DND-41 (cell line): ENCODE results near the gene TAF6.

Experiments
- ATAC-seq: fragments of 200-7000 bp; cut with Tn5 transposase; 3 replicates; pipeline ENCODE4 v1.9.1; 2021; ENCODE audit warnings: low read depth; ENCODE audit not compliant: insufficient read depth
- DNase-seq: peaks from one replicate; pipeline ENCODE4 v3.0.0-alpha.2; 2020
- H2AFZ ChIP-seq: 2 replicates; pipeline ENCODE4 v1.6.0; 2012; ENCODE audit warnings: low read depth, low read length
- H3K27ac ChIP-seq: 2 replicates; pipeline ENCODE4 v1.5.1; 2012; ENCODE audit warnings: low read length, inconsistent platforms
- H3K27me3 ChIP-seq: fragments of 200-600 bp; sonication (generic); 2 replicates; pipeline ENCODE4 v1.6.0; 2012; ENCODE audit warnings: low read length, mild to moderate bottlenecking, inconsistent platforms; ENCODE audit not compliant: insufficient read depth, poor library complexity
- H3K36me3 ChIP-seq: 2 replicates; pipeline ENCODE4 v1.5.1; 2012; ENCODE audit warnings: low read length, inconsistent platforms; ENCODE audit not compliant: insufficient read depth
- H3K4me1 ChIP-seq: 2 replicates; pipeline ENCODE4 v1.5.1; 2012; ENCODE audit warnings: mild to moderate bottlenecking, low read length; ENCODE audit not compliant: insufficient read depth
- H3K4me2 ChIP-seq: 2 replicates; pipeline ENCODE4 v1.6.0; 2012; ENCODE audit warnings: mild to moderate bottlenecking, moderate library complexity, low read length, inconsistent platforms; ENCODE audit not compliant: insufficient read depth
- H3K4me3 ChIP-seq, 2 experiments: fragments of 200-600 bp in 1 of 2; shearing (Covaris generic) in 1 of 2; 2 replicates each; pipeline ENCODE4 v1.5.1; 2012 to 2016; ENCODE audit warnings: inconsistent platforms in 2 of 2, low read length in 2 of 2, mild to moderate bottlenecking in 2 of 2, low read depth in 1 of 2, moderate library complexity in 1 of 2
- H3K79me2 ChIP-seq: 2 replicates; pipeline ENCODE4 v1.6.0; 2012; ENCODE audit warnings: low read length, inconsistent platforms; ENCODE audit not compliant: insufficient read depth
- H3K9ac ChIP-seq: 2 replicates; pipeline ENCODE4 v1.6.0; 2012; ENCODE audit warnings: low read depth, mild to moderate bottlenecking, inconsistent platforms, low read length, moderate library complexity
- H3K9me3 ChIP-seq: 2 replicates; pipeline ENCODE4 v1.5.1; 2012; ENCODE audit warnings: low read length, moderate library complexity, mild to moderate bottlenecking, inconsistent platforms; ENCODE audit not compliant: insufficient read depth, severe bottlenecking
- H4K20me1 ChIP-seq: 2 replicates; pipeline ENCODE4 v1.6.0; 2012; ENCODE audit warnings: low read length; ENCODE audit not compliant: insufficient read depth
- CTCF ChIP-seq: IDR thresholded peaks from 2 replicates; pipeline ENCODE4 v1.5.1; 2012; ENCODE audit warnings: borderline replicate concordance, low read length, moderate library complexity, mild to moderate bottlenecking; ENCODE audit not compliant: poor library complexity, severe bottlenecking; ENCODE audit errors: extremely low read depth
- EZH2 ChIP-seq: IDR thresholded peaks from 3 replicates; pipeline ENCODE4 v1.6.1; 2012; ENCODE audit warnings: borderline replicate concordance, low read depth, mild to moderate bottlenecking, moderate library complexity, low read length, inconsistent platforms; ENCODE audit not compliant: severe bottlenecking

Gene TAF6

GRCh38 chr7:100107890-100108289 is 11.3 kb downstream of the TAF6 start:
- Histone ChIP-seq H2AFZ (no peak overlapping the region), H3K4me2 (no peak overlapping the region), H3K36me3 (peaks cover 89% of the 10 kb centered on the region), H3K4me1 (peaks cover 6% of the 10 kb centered on the region), H3K79me2 (peaks cover 5% of the 10 kb centered on the region; the same call in 1 of the 2 replicates), H3K27ac (no peak overlapping the region), H3K4me3 (no peak overlapping the region), H3K27me3 (no peaks in the 10 kb centered on the region), H3K9me3 (no peaks in the 10 kb centered on the region), H4K20me1 (no peaks in the 10 kb centered on the region; the same call in 1 of the 2 replicates), H3K9ac (no peak overlapping the region)
- DNase-seq (no peak), ATAC-seq (0 out of 3 replicates have a peak, but pooled peaks have one; percentile 7)
- TF ChIP-seq EZH2, result no peak
- no peak for TF ChIP-seq CTCF

GRCh38 chr7:100107125-100107737 is 11.9 kb downstream of the TAF6 start:
- ATAC-seq, result no peak
- no peaks in the 10 kb centered on the region for H3K9me3 ChIP-seq
- no peaks in the 10 kb centered on the region for H3K27me3 ChIP-seq
- H3K4me1 ChIP-seq, result peaks cover 13% of the 10 kb centered on the region
- H3K36me3 ChIP-seq, result peaks cover 83% of the 10 kb centered on the region
- no peak overlapping the region for H3K4me2 ChIP-seq
- DNase-seq, result no peak
- no peak overlapping the region for H3K4me3 ChIP-seq
- H3K9ac ChIP-seq, result no peak overlapping the region
- no peak overlapping the region for H3K27ac ChIP-seq
- no peaks in the 10 kb centered on the region; the same call in 1 of the 2 replicates for H4K20me1 ChIP-seq
- TF ChIP-seq EZH2, result no peak
- TF ChIP-seq CTCF, result no peak
- H2AFZ ChIP-seq, result no peak overlapping the region
- peaks cover 11% of the 10 kb centered on the region for H3K79me2 ChIP-seq

GRCh38 chr7:100106633-100107032 is 12.5 kb downstream of the TAF6 start:
- ATAC-seq (no peak), DNase-seq (no peak)
- Histone ChIP-seq H3K4me3 (no peak overlapping the region), H3K79me2 (peaks cover 16% of the 10 kb centered on the region), H3K36me3 (peaks cover 77% of the 10 kb centered on the region), H3K4me1 (peaks cover 15% of the 10 kb centered on the region), H3K9ac (no peak overlapping the region), H3K27ac (no peak overlapping the region), H3K27me3 (no peaks in the 10 kb centered on the region), H3K9me3 (no peaks in the 10 kb centered on the region), H4K20me1 (no peaks in the 10 kb centered on the region; the same call in 1 of the 2 replicates), H2AFZ (no peak overlapping the region), H3K4me2 (no peak overlapping the region)
- no peak for TF ChIP-seq EZH2
- TF ChIP-seq CTCF, result no peak

GRCh38 chr7:100105534-100105933 is 13.6 kb downstream of the TAF6 start:
- H3K27me3 ChIP-seq, result no peaks in the 10 kb centered on the region
- no peak for TF ChIP-seq EZH2
- no peak for TF ChIP-seq CTCF
- peaks cover 15% of the 10 kb centered on the region for H3K4me1 ChIP-seq
- H4K20me1 ChIP-seq, result peaks cover under 1% of the 10 kb centered on the region; the same call in 1 of the 2 replicates
- peaks cover 25% of the 10 kb centered on the region for H3K79me2 ChIP-seq
- ATAC-seq (no peak), DNase-seq (no peak)
- no peaks in the 10 kb centered on the region for H3K9me3 ChIP-seq
- H2AFZ ChIP-seq, result no peak overlapping the region
- no peak overlapping the region for H3K27ac ChIP-seq
- H3K4me3 ChIP-seq, result no peak overlapping the region
- H3K4me2 ChIP-seq, result no peak overlapping the region
- no peak overlapping the region for H3K9ac ChIP-seq
- H3K36me3 ChIP-seq, result peaks cover 71% of the 10 kb centered on the region
